Dermis microvascular lymphatic vessel endothelial cell (primary cell): Measurements from ENCODE around the gene SFRP5. TPM values are rescaled to one million over a fixed set of nuclear protein-coding genes. Genes with fewer than 3 reads are reported as not detected.

ENCODE experiments used
- DNase-seq, 2 donors: peaks; one replicate each; pipeline versions ENCODE4 v3.0.0 to v3.0.0-alpha.2; 2010; ENCODE audit warnings: low read depth in 2 of 2
- total RNA-seq: library from RNA; depleted of rRNA; stranded (reverse); fragments of >200 nt; gene quantifications from 2 replicates; pipeline ENCODE4 v1.2.1, GENCODE V29; 2014

SFRP5 gene
- total RNA-seq, 1 donor from 2014 or later, result not detected

DNA sequence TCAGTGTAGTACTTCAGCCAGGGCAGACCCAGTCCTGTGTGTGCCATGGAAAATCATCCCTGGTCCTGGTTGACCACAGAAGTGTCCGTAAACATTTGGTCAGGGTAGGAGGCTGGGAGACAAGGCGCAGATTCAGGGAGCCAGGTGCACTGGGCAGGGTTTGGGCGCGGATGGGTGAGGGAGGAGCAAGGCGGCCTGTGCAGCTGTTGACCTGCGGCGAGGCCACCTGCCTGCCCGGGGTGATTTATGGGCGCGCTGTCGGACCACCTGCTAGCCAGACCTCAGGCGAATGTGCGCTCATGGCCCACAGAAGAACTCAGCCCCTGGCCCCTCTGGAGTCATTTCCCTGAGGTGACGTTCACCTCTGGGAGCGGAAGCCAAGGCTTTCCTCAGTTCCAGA, 6.6 kb downstream of the SFRP5 start:
- no peak for DNase-seq

DNA sequence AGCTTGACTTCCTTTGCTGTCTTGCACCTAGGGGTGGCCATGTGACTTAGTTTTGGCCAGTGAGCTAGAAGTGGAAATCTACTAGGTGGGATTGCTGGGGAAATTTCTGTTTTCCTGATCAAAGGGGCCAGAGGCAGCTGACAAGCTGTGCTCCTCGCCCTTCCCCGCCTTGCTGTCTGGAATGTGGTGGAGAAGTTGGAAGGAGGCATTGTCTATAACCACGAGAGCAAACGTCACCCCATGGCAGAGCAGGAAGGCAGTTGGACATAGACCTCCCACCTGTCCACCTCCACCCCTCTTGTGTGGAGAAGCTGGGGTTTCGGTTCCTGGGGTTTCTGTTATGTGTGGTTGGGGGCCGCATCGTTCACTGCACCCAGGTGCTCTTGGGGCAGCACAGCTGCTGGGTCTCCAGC, 7.3 kb downstream of the SFRP5 start:
- no peak for DNase-seq

DNA sequence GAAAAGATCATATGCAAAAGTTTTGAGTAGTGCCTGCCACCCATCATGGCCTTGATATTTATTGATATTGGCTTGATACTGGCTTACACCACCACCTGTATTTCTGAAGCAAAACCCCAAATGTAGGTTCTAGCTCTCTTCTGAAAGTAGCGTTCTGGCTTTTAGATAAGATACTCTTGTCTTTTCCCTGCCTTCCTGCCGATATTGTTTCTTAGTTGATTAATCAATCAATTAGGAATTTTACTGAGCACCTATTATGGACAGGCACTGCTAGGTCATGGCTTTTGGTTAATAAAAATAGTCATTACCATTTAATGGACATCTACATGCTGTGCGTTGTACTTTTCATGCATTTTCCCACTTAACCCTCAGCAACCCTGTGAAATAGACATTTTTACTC, 7.9 kb downstream of the SFRP5 start:
- DNase-seq, result no peak

DNA sequence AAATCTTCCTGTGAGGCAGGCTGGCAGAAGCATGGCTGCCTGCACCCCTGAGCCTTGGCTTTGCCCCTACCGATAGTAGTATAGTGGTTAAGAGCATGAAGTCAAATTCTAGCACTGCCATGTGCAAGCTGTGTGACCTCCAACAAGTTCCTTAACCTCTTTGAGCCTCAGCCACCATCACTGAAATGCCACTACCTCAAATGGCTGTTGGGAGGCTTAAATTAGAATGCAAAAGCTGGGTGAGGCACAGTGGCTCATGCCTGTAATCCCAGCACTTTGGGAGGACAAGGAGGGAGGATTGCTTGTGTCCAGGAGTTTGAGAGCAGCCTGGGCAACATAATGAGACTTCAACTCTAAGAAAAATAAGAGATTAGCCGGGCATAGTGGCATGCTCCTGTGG, 8.4 kb downstream of the SFRP5 start:
- DNase-seq, result no peak

DNA sequence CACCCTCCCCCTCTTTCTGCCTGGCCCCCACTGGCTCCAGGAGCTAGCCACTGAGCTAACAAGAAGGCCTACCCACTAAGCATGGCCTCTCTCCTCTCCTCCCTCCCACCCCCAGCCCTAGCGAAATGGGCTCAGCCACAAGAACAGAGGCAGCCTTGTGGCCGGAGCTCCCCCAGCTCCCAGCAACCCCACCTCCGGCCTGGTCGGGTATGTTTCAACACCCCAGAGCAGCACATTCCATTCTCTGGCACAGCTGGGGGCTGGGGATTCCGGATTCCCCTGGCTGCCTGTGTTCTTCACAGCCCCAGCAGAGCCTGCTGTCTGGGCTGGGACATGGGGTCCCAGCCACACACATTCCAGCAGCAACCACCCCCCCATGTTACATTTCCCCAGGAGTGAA, 9.0 kb downstream of the SFRP5 start:
- no peak for DNase-seq

DNA sequence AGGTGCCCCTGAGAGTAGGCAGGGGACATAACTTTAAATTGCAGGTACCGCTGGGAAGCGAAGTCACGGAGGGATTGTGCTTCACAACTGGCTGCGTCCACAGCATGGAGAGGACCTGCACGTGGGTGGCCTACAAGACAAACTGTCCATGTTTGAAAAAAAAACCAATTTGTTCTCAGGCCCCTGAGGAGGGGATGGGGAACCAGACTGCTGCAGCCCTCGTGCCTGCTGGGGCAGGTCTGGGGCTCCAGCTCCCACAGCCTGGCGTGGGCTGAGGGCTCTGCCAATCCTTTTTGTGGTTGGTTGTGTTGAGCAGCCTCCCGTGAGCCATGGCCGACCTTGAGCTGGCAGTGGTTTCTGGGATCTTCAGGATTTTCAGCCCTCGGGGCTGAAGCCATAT, 9.7 kb downstream of the SFRP5 start:
- DNase-seq, result no peak

DNA sequence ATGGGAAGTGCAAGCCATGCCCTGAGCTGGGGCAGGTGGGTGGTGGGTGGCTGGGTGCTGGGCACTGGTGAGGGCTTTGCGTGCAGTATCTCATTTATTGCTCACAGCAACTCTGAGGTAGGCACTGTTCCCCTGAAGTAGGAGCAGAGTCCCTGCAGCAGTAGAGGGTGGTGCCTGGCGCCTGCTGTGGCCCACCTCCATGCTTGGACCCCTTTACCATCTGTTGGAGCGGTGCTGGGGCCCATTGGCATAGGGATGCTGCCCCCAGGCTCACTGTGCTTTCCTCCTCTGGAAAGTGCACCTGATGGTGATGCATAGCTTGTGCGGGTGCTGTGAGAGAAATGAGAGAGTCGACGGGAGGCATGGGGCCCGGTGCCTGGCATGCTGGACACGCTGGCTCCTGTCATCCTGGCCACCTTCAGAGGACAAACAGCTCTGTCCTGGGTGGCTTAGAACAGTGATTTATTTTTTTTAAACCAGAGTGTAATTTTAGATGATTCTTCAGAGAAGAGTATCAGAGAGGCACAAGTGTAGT, 10.4 kb downstream of the SFRP5 start:
- no peak for DNase-seq

DNA sequence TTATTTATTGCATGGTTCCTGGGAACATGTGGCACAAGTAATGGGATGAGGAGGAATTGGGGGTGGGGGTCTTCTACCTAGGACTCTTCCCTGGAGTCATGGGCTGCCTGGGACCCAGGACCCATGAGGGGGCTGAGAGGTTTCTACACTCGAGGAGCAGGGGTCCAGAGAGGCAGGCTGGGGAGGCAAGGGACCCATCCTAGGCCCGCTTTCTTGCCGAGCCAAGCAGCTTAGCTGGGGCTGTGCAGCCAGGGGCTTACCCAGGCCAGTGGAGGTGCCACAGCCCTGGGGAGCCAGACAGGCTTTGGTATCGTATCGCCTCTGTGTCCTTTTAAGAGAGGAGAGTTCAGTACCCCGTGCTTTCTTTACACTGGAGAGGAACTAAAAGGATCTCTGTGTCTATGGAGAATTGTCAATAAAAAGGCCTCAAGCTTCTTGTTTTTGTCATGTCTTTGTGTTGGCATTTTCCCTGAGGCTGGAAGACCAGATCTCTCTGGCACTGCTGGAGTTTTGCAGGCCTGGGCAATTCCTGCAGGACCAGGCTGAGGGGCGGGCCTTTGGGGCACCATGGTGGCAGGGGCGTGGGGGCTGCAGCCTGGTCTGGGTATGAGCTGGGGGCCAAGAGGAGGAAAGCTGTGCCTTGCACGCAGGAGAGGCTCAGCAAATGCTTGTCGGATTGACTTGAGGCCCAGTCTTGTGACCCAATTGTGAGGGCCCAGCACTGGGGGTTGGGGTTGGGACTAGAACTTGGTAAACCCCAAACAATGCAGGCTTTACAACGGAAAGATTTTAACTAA, 11.1 kb downstream of the SFRP5 start:
- no peak for DNase-seq

DNA sequence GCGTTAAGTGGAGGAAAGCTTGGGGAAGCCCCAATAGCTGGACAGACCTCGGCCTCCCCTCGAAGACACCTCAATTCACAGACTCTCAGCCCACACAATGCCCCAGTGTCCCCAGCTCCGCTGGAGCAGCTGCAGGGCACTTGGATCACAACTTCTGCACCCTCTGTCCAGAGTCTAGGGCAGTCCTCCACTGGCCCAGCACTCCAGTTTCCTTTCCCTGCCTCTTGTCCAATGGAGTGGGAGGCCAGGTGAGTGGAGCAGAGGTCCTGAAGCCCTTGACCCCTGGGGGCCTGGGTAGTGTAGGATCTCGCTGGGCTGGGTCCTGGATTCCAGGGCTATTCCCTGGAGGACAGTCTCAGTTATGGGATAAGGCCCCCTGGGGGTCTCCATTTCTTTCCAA, 11.9 kb downstream of the SFRP5 start:
- DNase-seq, result no peak

DNA sequence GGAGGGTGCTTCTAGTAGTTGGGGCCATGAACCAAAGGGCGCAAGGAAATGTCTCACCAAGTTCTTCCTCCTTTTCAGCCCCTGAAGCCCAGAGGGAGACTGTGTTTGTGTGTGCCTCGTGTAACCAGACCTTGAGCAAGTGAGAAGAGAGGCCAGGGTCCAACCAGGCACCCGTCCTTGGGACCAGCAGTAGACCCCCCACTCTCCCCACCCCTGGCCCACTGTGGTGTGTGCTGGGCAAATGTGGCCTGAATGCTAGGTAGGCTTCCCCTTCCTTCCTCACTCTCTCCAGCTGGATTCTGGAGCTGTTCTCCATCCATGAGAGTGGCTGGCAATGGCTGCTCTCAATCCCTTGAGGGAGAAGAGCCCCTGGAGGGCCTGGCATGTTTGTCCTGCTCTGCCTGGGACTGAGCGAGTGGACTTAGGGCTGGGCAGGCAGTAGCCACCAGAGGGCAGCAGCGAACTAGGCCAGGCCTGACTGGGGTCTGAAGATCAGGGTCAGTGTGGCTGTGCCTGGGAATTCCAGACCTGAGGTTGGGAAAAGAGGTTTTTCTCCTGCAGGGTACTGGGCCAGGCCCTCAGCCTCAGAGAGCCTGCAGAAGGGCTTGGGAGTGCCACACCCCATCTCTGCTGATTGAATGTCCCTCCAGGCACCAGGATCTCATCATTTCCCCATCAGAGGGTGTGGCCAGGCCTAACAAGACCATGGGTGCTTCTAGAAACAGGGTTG, 12.5 kb downstream of the SFRP5 start:
- peak; percentile 35 to 77 for DNase-seq

DNA sequence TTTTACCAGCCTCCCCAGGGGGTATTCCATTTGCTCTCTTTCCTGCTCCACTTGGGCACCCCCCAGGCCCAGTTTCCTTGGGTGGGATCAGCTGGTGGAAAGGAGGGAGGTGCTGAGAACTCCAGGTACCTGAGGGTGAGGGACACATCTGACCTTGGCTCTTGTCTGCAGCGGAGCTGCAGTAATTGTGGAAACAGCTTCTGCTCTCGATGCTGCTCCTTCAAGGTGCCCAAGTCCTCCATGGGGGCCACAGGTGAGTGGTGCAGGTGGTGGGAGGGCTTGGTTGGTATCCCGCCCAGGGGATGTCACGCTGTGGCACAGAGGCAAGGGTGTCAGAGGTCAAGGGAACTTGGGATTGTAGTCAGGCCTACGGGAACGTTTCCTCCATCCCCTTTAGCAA, 14.3 kb downstream of the SFRP5 start:
- no peak for DNase-seq

DNA sequence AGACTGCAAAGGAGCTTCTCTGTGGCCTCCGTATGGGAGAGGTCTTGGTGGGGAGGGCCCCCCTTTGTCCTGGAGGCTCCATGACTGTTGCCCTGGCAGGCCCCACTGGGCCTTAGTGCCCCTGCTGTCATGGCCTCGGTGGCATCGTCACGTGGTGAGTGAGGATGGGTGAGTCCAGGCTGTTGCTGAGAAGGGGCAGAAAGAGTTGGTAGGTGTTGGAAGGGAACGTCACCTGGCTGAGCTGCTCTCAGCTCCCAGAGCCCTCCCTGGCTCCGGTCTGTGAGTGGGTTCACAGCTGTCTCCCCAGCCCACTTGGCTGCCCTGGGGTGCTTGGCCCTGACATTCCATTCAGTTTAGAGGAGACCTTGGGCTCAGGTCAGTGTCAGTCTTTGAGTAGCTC, 16.1 kb downstream of the SFRP5 start:
- no peak for DNase-seq

DNA sequence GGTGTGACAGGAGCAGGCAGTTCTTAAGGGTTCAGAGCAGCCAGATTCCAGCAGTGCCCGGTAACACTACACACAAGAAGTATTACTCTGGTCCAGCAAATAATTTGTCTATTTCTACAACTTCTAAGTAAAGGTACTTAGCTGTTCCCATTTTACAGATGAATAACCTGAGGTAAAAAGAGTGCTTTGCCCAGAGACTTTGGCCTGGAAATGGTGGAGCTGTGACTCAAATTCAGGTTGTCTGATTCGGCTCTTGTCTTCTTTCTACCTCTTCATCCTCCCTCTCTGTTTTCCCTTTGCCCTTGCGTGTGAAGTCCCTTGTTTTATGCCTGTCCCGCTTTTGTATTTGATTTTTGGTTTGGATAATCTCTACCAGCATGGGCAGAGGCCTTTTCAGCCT, 17.1 kb downstream of the SFRP5 start:
- DNase-seq, result no peak

DNA sequence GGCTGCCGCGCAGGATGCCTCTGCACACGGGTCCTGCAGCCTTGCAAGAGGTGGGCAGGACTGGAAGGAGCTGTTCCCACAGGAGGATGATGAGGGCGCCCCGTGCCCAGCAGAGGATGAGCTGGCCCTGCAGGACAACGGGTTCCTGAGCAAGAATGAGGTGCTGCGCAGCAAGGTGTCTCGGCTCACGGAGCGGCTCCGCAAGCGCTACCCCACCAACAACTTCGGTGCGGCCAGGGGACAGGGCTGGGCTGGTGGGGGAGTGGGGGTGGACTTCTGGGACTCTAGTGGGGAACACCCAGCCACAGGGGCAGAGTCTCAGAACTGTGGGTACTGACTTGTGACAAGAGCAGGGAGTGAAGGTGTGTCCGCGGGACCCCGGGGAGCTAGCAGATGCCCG, 18.8 kb downstream of the SFRP5 start:
- DNase-seq, result no peak

DNA sequence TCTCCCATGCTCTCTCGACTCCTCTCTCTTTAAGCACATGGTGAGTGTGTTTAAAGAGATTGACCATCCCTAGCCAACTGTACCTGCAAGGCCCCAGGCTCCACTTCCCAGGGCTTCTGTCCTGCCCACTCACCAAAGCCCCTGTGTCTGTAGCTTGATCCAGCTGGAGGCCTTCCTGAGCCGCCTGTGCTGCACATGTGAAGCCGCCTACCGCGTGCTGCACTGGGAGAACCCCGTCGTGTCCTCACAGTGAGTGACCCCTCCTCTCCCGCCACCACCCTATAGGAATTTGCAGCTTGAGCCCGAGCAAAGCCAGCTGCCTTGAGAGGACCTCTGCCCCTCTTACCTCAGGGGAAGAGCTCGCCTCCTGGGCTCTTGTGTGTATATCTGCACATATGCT, 23.7 kb downstream of the SFRP5 start:
- DNase-seq, result no peak

DNA sequence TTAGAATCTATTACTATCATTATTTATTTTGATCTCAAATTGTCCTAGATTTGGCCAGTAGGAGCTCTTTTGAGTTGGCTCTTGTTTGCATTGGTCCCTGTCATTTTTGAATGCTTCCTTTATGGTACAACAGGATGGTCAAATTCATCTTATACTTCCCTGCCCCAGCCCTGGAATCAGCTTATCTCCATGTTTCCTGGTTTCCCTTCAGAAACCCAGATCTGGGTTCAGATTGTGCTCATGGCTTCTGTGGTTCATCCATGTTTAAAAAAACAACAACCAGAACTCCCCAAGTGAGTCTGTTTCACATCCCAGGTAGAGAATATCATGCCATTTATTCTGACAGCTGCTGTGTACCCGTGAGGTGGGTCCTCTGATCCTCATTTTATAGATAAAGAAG, 24.2 kb downstream of the SFRP5 start:
- no peak for DNase-seq

DNA sequence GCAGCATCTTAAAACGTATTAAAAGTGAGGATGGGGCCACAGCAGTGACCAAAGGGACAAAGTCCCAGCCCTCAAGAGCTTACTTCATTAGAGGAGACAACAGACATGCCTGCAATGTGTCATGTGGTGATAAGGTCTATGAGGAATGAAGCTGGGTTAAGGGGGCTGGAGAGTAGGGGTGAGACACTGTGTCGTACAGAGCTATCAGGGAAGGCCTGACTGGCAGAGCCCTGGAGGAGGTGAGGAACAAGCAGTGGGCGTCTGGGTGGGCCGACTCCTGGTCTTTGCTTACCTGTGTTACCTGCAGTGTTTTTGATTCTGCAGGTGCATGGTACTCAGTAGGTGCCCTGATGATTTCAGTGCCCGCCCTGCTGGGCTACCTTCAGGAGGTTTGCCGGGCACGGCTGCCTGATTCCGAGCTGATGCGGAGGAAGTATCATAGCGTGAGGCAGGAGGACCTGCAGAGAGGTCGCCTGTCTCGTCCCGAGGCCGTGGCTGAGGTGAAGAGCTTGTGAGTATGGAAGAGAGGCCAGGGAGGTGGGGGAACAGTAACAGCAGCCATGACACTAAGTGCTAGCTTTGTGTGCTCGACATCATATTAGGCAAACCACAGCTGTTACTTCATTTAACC, 27.3 kb downstream of the SFRP5 start:
- DNase-seq, result no peak

DNA sequence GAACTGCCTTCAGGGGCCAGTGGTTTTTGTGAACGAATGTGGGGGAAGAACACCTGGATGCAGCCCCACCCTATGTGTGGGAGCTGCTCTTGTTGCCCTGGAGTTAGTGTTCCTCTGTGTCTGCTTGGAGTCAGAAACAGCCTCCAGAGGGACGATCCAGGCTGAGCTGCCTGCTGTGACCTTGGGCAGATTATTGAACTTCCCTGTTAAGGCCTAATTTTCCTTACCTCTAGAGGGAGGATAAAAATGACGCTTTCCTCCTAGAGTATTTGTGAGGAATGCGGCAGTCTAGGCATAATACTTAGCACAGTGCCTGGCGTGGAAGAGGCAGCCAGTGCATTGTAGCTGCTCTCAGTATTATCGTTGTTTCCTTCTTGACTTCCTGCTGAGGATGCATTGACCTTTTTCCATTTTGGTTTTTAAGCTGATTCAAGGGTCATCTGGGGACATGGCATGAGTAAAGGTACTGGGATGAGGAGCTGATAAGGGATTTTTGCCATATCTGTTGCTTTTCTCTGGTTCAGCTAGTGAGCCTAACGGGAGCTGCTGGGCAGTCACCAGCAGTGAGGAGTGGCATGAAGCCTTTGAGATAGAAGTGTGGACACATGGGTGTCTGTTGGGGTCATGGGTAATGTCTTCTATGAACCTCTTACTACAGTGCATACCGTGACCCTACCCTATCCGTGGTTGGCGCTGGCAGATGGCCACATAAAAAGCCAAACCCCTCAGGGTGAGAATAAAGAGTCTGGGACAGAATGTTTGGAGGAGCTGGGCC, 28.4 kb downstream of the SFRP5 start:
- DNase-seq, result no peak

DNA sequence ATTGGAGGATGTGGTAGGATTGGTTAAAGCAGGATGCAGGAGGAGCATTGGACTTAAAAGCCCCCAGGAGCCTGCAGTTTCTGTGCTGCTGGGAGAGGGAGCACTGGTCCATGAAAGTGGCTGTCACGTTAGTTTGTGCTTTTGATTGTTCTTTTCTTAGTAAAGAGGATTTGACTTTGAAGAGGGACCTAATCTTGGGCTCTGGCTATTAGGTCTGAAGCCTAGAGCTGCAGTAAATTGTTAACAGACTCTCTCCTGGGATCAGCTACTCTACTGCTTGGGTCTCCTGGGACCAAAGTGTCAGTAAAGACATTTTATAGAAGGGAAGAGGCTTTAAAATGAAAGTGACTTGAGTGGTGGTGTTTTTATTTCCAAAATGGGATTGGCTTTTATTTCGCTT, 31.2 kb downstream of the SFRP5 start:
- no peak for DNase-seq

DNA sequence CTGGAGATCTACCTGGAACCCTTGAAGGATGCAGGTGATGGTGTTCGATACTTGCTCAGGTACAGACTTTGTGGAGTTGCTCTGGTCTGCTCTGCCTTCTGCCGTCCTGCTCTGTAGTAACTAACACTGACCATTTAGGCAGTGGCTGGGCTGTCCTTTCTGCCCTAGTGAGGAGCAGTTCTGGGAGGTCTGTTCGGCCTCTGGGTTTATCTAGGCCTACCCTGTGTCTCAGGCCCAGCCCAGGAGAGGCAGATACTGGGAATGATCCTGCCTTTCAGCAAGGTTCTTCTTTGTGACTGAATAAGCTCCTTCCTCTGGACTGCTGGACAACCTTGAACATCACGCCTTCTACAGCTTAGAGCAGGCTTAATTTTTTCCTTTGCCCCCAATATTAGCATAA, 33.2 kb downstream of the SFRP5 start:
- no peak for DNase-seq

DNA sequence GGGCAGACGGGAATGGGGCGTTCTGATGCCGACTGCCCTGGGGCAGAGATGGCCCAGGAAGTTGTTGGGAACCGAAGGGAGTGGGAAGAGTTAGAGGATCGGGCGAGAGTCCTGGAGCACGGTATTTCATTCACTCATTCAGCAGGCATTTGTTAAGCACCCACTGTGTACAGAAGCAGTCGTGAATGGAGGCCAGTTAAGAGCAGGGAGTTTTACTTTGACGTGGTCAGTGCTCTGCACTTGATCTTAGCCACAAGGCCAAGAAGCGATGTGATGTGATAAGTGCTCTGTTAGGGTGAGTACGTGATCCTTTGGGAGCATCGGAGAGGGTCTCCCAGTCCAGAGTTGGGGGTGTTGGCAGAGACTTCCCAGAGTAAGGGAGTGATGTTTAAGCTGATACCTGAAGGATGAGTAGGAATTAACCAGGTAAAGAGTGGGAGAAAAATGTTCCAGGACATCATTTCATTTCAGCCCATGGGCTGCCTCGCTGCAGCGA, 34.0 kb downstream of the SFRP5 start:
- DNase-seq, result no peak
